Measurements from ENCODE around the gene CD1B. TPM values are rescaled to one million over a fixed set of nuclear protein-coding genes. Genes with fewer than 3 reads are reported as not detected.

CD1B gene
- total RNA-seq, 1 experiment from 2014 or later, result not detected

- no peaks in the 10 kb centered on the region for H3K27me3 Mint-ChIP-seq (ENCODE audit: unreplicated experiment)
- H3K9me3 Mint-ChIP-seq (ENCODE audit: low read depth, unreplicated experiment), result no peaks in the 10 kb centered on the region
- no peaks in the 10 kb centered on the region for H3K4me1 Mint-ChIP-seq (ENCODE audit: low read depth, unreplicated experiment)
- TF ChIP-seq, protein P1, sequence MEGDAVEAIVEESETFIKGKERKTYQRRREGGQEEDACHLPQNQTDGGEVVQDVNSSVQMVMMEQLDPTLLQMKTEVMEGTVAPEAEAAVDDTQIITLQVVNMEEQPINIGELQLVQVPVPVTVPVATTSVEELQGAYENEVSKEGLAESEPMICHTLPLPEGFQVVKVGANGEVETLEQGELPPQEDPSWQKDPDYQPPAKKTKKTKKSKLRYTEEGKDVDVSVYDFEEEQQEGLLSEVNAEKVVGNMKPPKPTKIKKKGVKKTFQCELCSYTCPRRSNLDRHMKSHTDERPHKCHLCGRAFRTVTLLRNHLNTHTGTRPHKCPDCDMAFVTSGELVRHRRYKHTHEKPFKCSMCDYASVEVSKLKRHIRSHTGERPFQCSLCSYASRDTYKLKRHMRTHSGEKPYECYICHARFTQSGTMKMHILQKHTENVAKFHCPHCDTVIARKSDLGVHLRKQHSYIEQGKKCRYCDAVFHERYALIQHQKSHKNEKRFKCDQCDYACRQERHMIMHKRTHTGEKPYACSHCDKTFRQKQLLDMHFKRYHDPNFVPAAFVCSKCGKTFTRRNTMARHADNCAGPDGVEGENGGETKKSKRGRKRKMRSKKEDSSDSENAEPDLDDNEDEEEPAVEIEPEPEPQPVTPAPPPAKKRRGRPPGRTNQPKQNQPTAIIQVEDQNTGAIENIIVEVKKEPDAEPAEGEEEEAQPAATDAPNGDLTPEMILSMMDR (IDR thresholded peaks at IDR 0.05; ENCODE audit: unreplicated experiment), result no peak
- no peaks in the 10 kb centered on the region for H3K36me3 Mint-ChIP-seq (ENCODE audit: insufficient read depth, unreplicated experiment)
- intact Hi-C loops (cut with micrococcal nuclease; ENCODE audit: unreplicated experiment), result no loop called here
- no peak for DNase-seq
- CTCF ChIA-PET, result no interaction called here
- BruUV-seq (replicated peaks), result no TSS peak
- H3K27ac Mint-ChIP-seq (ENCODE audit: unreplicated experiment), result no peak overlapping the region
- H3K4me3 Mint-ChIP-seq (ENCODE audit: low read depth, unreplicated experiment), result no peak overlapping the region
These were observed 3.8 kb upstream of the CD1B start for GRCh38 chr1:158335213-158335532.

DNA sequence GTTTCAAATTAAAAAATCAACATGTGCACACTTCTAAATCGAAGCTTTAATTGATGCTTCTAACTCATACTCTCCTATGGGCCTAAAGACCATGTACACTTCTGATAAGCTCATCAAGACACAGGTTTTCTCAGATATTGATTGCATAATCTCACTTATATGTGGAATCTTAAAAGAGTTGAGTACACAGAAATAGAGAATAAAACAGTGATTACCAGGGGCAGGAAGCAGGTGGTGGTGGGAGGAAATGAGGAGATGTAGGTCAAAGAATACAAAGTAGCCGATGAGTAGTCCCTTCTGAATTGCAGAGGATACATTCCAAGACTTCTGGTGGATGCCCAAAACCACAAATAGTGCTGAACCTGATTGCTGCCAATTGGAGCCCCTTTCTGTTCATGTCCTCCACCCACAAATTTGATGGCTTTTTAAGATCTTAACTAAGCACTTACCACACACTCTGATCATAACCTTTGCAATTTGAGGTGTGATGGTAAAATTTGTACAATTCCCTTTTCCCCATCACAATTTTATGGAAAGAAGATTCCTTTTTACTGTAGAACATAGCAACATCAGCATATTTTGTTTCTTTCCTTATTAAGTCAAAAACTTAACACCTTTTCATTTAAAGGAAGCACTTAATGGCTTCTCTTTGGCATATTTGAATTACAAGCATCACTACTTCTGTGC, 3.3 kb upstream of the CD1B start:
- DNase-seq, result no peak
- no peaks in the 10 kb centered on the region for H3K4me1 Mint-ChIP-seq (ENCODE audit: low read depth, unreplicated experiment)
- CTCF ChIA-PET, result no interaction called here
- no peaks in the 10 kb centered on the region for H3K9me3 Mint-ChIP-seq (ENCODE audit: low read depth, unreplicated experiment)
- H3K36me3 Mint-ChIP-seq (ENCODE audit: insufficient read depth, unreplicated experiment), result no peaks in the 10 kb centered on the region
- TF ChIP-seq, protein P1 (IDR thresholded peaks at IDR 0.05; ENCODE audit: unreplicated experiment), result no peak
- intact Hi-C loops (cut with micrococcal nuclease; ENCODE audit: unreplicated experiment), result no loop called here
- no TSS peak for BruUV-seq (replicated peaks)
- H3K4me3 Mint-ChIP-seq (ENCODE audit: low read depth, unreplicated experiment), result no peak overlapping the region
- no peaks in the 10 kb centered on the region for H3K27me3 Mint-ChIP-seq (ENCODE audit: unreplicated experiment)
- no peak overlapping the region for H3K27ac Mint-ChIP-seq (ENCODE audit: unreplicated experiment)

DNA sequence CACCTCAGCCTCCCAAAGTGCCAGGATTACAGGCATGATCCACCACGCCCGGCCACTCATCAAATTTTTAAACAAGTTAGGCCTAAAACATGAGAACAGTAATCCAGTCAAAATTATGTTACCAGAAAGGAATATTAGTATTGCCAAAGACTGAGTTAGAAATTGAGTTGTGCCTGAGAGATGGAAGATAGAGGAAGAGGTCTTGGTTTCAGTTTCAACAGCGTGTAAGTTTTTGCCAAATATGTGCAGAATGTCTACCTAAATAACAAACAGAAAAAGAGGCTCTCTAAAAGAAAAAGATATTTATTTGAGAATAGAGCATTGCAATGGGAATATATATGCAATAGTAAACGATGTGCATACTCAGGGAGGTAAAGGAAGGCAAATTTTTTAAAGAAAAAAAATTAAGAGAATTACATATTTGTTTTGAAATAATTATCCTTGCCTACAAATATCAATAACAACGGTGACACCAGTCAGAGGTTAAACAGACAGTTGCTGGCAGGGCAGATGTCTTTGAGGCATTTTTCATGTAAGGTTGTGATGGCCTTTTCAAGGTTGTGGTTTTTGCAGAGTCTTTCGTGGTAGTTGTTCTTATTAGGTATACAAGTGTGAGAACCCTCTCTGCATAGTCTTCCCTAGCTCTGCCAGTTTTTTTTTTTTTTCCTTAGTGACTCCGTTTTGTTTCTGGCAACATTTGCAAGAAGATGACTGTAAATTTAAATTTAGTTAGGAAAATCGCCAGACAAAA, 2.2 kb upstream of the CD1B start:
- CTCF ChIA-PET, result no interaction called here
- Mint-ChIP-seq H3K4me3 (ENCODE audit: low read depth, unreplicated experiment) (no peak overlapping the region), H3K9me3 (ENCODE audit: low read depth, unreplicated experiment) (no peaks in the 10 kb centered on the region), H3K27me3 (ENCODE audit: unreplicated experiment) (no peaks in the 10 kb centered on the region), H3K36me3 (ENCODE audit: insufficient read depth, unreplicated experiment) (no peaks in the 10 kb centered on the region), H3K27ac (ENCODE audit: unreplicated experiment) (no peak overlapping the region), H3K4me1 (ENCODE audit: low read depth, unreplicated experiment) (no peaks in the 10 kb centered on the region)
- DNase-seq, result no peak
- BruUV-seq (replicated peaks), result no TSS peak
- TF ChIP-seq, protein P1 (IDR thresholded peaks at IDR 0.05; ENCODE audit: unreplicated experiment), result no peak
- intact Hi-C loops (cut with micrococcal nuclease; ENCODE audit: unreplicated experiment), result no loop called here

GRCh38 chr1:158331106-158331425, 265 bp downstream of the CD1B start:
- CTCF ChIA-PET, result no interaction called here
- Mint-ChIP-seq H3K4me1 (ENCODE audit: low read depth, unreplicated experiment) (no peaks in the 10 kb centered on the region), H3K27ac (ENCODE audit: unreplicated experiment) (no peak overlapping the region), H3K9me3 (ENCODE audit: low read depth, unreplicated experiment) (no peaks in the 10 kb centered on the region), H3K36me3 (ENCODE audit: insufficient read depth, unreplicated experiment) (no peaks in the 10 kb centered on the region), H3K4me3 (ENCODE audit: low read depth, unreplicated experiment) (no peak overlapping the region), H3K27me3 (ENCODE audit: unreplicated experiment) (no peaks in the 10 kb centered on the region)
- intact Hi-C loops (cut with micrococcal nuclease; ENCODE audit: unreplicated experiment), result no loop called here
- no peak for DNase-seq
- BruUV-seq (replicated peaks), result no TSS peak
- TF ChIP-seq, protein P1 (IDR thresholded peaks at IDR 0.05; ENCODE audit: unreplicated experiment), result no peak

Measured in Calu3 (cell line).